HepG2 (cell line): ENCODE results near the gene IL17RC. TPM values are rescaled to one million over a fixed set of nuclear protein-coding genes. Genes with fewer than 3 reads are reported as not detected.

Experiments used
- ELF1 ChIP-seq: sonication (generic); formaldehyde crosslinking; IDR thresholded peaks from 2 replicates; pipeline ENCODE4 v1.4.0; 2020; ENCODE audit warnings: missing genetic modification reagents
- GMEB1 ChIP-seq: sonication (generic); formaldehyde crosslinking; IDR thresholded peaks from 2 replicates; pipeline ENCODE4 v1.5.1; 2020; ENCODE audit warnings: missing genetic modification reagents, mild to moderate bottlenecking, borderline replicate concordance
- HNF1A ChIP-seq, 2 experiments: sonication (generic) in 1 of 2; formaldehyde crosslinking in 1 of 2; IDR thresholded peaks; 2 replicates each; pipeline versions ENCODE4 v1.4.0 to v1.6.1; 2016 to 2020; ENCODE audit warnings: borderline replicate concordance in 1 of 2, low read depth in 1 of 2, mild to moderate bottlenecking in 1 of 2, missing genetic modification reagents in 1 of 2
- MED8 ChIP-seq: sonication (generic); formaldehyde crosslinking; IDR thresholded peaks from 2 replicates; pipeline ENCODE4 v1.8.1; 2023; ENCODE audit warnings: mild to moderate bottlenecking, missing genetic modification reagents; ENCODE audit not compliant: insufficient replicate concordance
- PLSCR1 ChIP-seq: sonication (generic); formaldehyde crosslinking; IDR thresholded peaks from 2 replicates; pipeline ENCODE4 v1.5.0; 2020; ENCODE audit warnings: missing genetic modification reagents, mild to moderate bottlenecking, borderline replicate concordance
- RNF2 ChIP-seq: fragments of 450-650 bp; conservative IDR thresholded peaks from 2 replicates; pipeline ENCODE4 v1.6.1; 2016; ENCODE audit warnings: low read depth
- ZBTB43 ChIP-seq: sonication (generic); formaldehyde crosslinking; conservative IDR thresholded peaks from 2 replicates; pipeline ENCODE4 v1.4.0; 2020; ENCODE audit warnings: missing genetic modification reagents
- ZFX ChIP-seq: sonication (generic); formaldehyde crosslinking; IDR thresholded peaks from 2 replicates; pipeline ENCODE4 v1.4.0; 2020; ENCODE audit warnings: mild to moderate bottlenecking, low read depth, missing genetic modification reagents, moderate library complexity
- ZNF3 ChIP-seq: IDR thresholded peaks from 2 replicates; pipeline ENCODE4 v1.7.0; 2017; ENCODE audit warnings: inconsistent platforms
- ZNF605 ChIP-seq: sonication (generic); formaldehyde crosslinking; IDR thresholded peaks from 2 replicates; pipeline ENCODE4 v1.8.0; 2022; ENCODE audit warnings: mild to moderate bottlenecking, missing genetic modification reagents
- ZNF616 ChIP-seq: sonication (generic); formaldehyde crosslinking; IDR thresholded peaks from 2 replicates; pipeline ENCODE4 v1.5.0; 2020; ENCODE audit warnings: low read depth, mild to moderate bottlenecking, missing genetic modification reagents
- ZNF678 ChIP-seq: sonication (generic); formaldehyde crosslinking; IDR thresholded peaks from 2 replicates; pipeline ENCODE4 v1.4.0; 2020; ENCODE audit warnings: mild to moderate bottlenecking, missing genetic modification reagents
- ZNF687 ChIP-seq: sonication (generic); formaldehyde crosslinking; IDR thresholded peaks from 2 replicates; pipeline ENCODE4 v1.5.1; 2020; ENCODE audit warnings: mild to moderate bottlenecking, missing genetic modification reagents, moderate library complexity
- ZNF792 ChIP-seq: IDR thresholded peaks from 2 replicates; pipeline ENCODE4 v1.6.1; 2016
- ZSCAN30 ChIP-seq: sonication (generic); formaldehyde crosslinking; IDR thresholded peaks from 2 replicates; pipeline ENCODE4 v1.5.0; 2020; ENCODE audit warnings: mild to moderate bottlenecking, missing genetic modification reagents
- polyA plus RNA-seq, 8 experiments: library from polyadenylated mRNA; depleted of rRNA in 3 of 8; stranded (reverse) in 7 of 8; unstranded in 1 of 8; fragments of >200 nt; fragmentation: Illumina TruSeq in 4 of 8; extraction: Trizol in 4 of 8; gene quantifications; 2 replicates each; pipeline versions ENCODE4 v1.2.1 to v1.2.3, GENCODE V29; 2011 to 2016; ENCODE audit warnings: low read depth in 4 of 8, missing spikeins in 1 of 8, mixed read lengths in 1 of 8; ENCODE audit not compliant: insufficient read depth in 1 of 8
- total RNA-seq, 5 experiments: library from RNA; depleted of rRNA; stranded (reverse); fragments of >200 nt; fragmentation: Illumina TruSeq; extraction: Trizol; gene quantifications; 2 replicates each; pipeline ENCODE4 v1.2.3, GENCODE V29; 2016; ENCODE audit warnings: low read depth in 1 of 5

IL17RC gene
- total and polyA plus RNA-seq, 2 of the 13 experiments (the other 11 are each of a cell fraction or from before 2014, with no cell fraction given) = 20.7 to 24.0 TPM

- TF ChIP-seq ZNF792 (0 out of 2 replicates have a peak, but pooled peaks have one; percentile 28), ELF1 (peak; percentile 78), ZNF678 (no peak; the same call in 1 of the 2 replicates), HNF1A (IDR thresholded peaks at IDR 0.05; ENCODE audit: low read depth) (peak; percentile 97), HNF1A (CRISPR knock-in tag; IDR thresholded peaks at IDR 0.05; ENCODE audit: borderline replicate concordance) (peak; percentile 98), GMEB1 (no peak; the same call in 1 of the 2 replicates), ZBTB43 (no peak), ZNF3 (no peak), ZNF605 (no peak; the same call in 1 of the 2 replicates), ZFX (peak; percentile 89), RNF2 (no peak), PLSCR1 (no peak), MED8 (CRISPR knock-in tag) (peak; percentile 37), ZSCAN30 (CRISPR knock-in tag) (no peak), ZNF616 (no peak), ZNF687 (CRISPR knock-in tag) (no peak)
Observed at GRCh38 chr3:9897408-9898372, 19.2 kb upstream of the IL17RC start (continued).
